SK-N-SH treated with all-trans-retinoic acid at 6 μM for 48 hours (cell line): ENCODE data around the gene TLE2.

Experiments used
- ATAC-seq: fragments of 200-7000 bp; cut with Tn5 transposase; 3 replicates; pipeline ENCODE4 v1.9.1; 2020; ENCODE audit warnings: mild to moderate bottlenecking, moderate library complexity
- ARNTL ChIP-seq: fragments of 450-650 bp; formaldehyde crosslinking; IDR thresholded peaks from 2 replicates; pipeline ENCODE4 v1.5.0; 2020; ENCODE audit warnings: low read depth, mild to moderate bottlenecking, moderate library complexity, borderline replicate concordance
- BACH2 ChIP-seq: fragments of 250-450 bp; sonication (Bioruptor Pico); IDR thresholded peaks from 2 replicates; pipeline ENCODE4 v1.9.0; 2021; ENCODE audit warnings: mild to moderate bottlenecking, borderline replicate concordance
- CREB5 ChIP-seq: fragments of 250-450 bp; sonication (Bioruptor Pico); IDR thresholded peaks from 2 replicates; pipeline ENCODE4 v1.5.1; 2020; ENCODE audit warnings: low read depth, mild to moderate bottlenecking, moderate library complexity
- ESRRG ChIP-seq: fragments of 250-450 bp; sonication (Bioruptor Pico); IDR thresholded peaks from 2 replicates; pipeline ENCODE4 v1.6.1; 2021; ENCODE audit warnings: mild to moderate bottlenecking
- OSR1 ChIP-seq: fragments of 250-450 bp; sonication (Bioruptor Pico); IDR thresholded peaks from 2 replicates; pipeline ENCODE4 v1.8.0; 2022; ENCODE audit warnings: moderate library complexity, mild to moderate bottlenecking, inconsistent platforms
- POU6F1 ChIP-seq: fragments of 250-450 bp; sonication (Bioruptor Pico); IDR thresholded peaks from 2 replicates; pipeline ENCODE4 v1.8.0; 2021; ENCODE audit warnings: low read depth, mild to moderate bottlenecking, moderate library complexity, borderline replicate concordance
- PPARA ChIP-seq: fragments of 250-450 bp; sonication (Bioruptor Pico); IDR thresholded peaks from 2 replicates; pipeline ENCODE4 v1.5.0; 2020; ENCODE audit warnings: mild to moderate bottlenecking, borderline replicate concordance
- RARB ChIP-seq: fragments of 250-450 bp; sonication (Bioruptor Pico); IDR thresholded peaks from 2 replicates; pipeline ENCODE4 v1.8.0; 2021; ENCODE audit warnings: mild to moderate bottlenecking, moderate library complexity
- SNAI2 ChIP-seq: fragments of 250-450 bp; sonication (Bioruptor Pico); IDR thresholded peaks from 2 replicates; pipeline ENCODE4 v1.5.0; 2020; ENCODE audit warnings: mild to moderate bottlenecking, moderate library complexity
- TCF4 ChIP-seq: fragments of 250-450 bp; sonication (Bioruptor Pico); IDR thresholded peaks from 2 replicates; pipeline ENCODE4 v1.8.0; 2021; ENCODE audit warnings: mild to moderate bottlenecking, moderate library complexity, borderline replicate concordance
- ZC3H10 ChIP-seq: fragments of 250-450 bp; sonication (Bioruptor Pico); IDR thresholded peaks from 2 replicates; pipeline ENCODE4 v1.5.1; 2021; ENCODE audit warnings: mild to moderate bottlenecking, moderate library complexity
- ZFP3 ChIP-seq: fragments of 250-450 bp; sonication (Bioruptor Pico); IDR thresholded peaks from 2 replicates; pipeline ENCODE4 v1.5.0; 2020; ENCODE audit warnings: mild to moderate bottlenecking, moderate library complexity
- ZFP30 ChIP-seq: fragments of 450-650 bp; formaldehyde crosslinking; IDR thresholded peaks from 2 replicates; pipeline ENCODE4 v1.5.0; 2022; ENCODE audit warnings: mild to moderate bottlenecking, moderate library complexity
- ZNF565 ChIP-seq: fragments of 450-650 bp; formaldehyde crosslinking; conservative IDR thresholded peaks from 2 replicates; pipeline ENCODE4 v1.5.0; 2020; ENCODE audit warnings: low read depth, mild to moderate bottlenecking, moderate library complexity
- ZNF8 ChIP-seq: fragments of 450-650 bp; formaldehyde crosslinking; IDR thresholded peaks from 2 replicates; pipeline ENCODE4 v1.5.0; 2020; ENCODE audit warnings: mild to moderate bottlenecking, moderate library complexity
- TF ChIP-seq, protein P1 (sequence below): fragments of 250-450 bp; sonication (Bioruptor Pico); IDR thresholded peaks from 2 replicates; pipeline ENCODE4 v1.8.0; 2020; ENCODE audit warnings: mild to moderate bottlenecking, moderate library complexity, borderline replicate concordance
- TF ChIP-seq, protein P2 (sequence below): fragments of 250-450 bp; sonication (Bioruptor Pico); IDR thresholded peaks from 2 replicates; pipeline ENCODE4 v1.5.0; 2020; ENCODE audit warnings: mild to moderate bottlenecking, moderate library complexity
- TF ChIP-seq, protein P3 (sequence below): fragments of 250-450 bp; sonication (Bioruptor Pico); IDR thresholded peaks from 2 replicates; pipeline ENCODE4 v1.5.1; 2021; ENCODE audit warnings: mild to moderate bottlenecking, moderate library complexity

TLE2 gene

GRCh38 chr19:3019211-3019854 is 9.7 kb downstream of the TLE2 start:
- no peak for ATAC-seq
- no peak for TF ChIP-seq ZC3H10 (CRISPR knock-in tag)
- TF ChIP-seq ARNTL, result no peak
- no peak for TF ChIP-seq CREB5 (CRISPR knock-in tag)
- no peak for TF ChIP-seq ESRRG (CRISPR knock-in tag)
- TF ChIP-seq, protein P1, sequence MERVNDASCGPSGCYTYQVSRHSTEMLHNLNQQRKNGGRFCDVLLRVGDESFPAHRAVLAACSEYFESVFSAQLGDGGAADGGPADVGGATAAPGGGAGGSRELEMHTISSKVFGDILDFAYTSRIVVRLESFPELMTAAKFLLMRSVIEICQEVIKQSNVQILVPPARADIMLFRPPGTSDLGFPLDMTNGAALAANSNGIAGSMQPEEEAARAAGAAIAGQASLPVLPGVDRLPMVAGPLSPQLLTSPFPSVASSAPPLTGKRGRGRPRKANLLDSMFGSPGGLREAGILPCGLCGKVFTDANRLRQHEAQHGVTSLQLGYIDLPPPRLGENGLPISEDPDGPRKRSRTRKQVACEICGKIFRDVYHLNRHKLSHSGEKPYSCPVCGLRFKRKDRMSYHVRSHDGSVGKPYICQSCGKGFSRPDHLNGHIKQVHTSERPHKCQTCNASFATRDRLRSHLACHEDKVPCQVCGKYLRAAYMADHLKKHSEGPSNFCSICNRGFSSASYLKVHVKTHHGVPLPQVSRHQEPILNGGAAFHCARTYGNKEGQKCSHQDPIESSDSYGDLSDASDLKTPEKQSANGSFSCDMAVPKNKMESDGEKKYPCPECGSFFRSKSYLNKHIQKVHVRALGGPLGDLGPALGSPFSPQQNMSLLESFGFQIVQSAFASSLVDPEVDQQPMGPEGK, result no peak
- TF ChIP-seq BACH2 (CRISPR knock-in tag), result no peak
- no peak for TF ChIP-seq OSR1 (CRISPR knock-in tag)
- no peak for TF ChIP-seq PPARA (CRISPR knock-in tag)
- TF ChIP-seq POU6F1 (CRISPR knock-in tag), result no peak
- TF ChIP-seq ZNF8 (CRISPR knock-in tag), result no peak
- TF ChIP-seq, protein P2, sequence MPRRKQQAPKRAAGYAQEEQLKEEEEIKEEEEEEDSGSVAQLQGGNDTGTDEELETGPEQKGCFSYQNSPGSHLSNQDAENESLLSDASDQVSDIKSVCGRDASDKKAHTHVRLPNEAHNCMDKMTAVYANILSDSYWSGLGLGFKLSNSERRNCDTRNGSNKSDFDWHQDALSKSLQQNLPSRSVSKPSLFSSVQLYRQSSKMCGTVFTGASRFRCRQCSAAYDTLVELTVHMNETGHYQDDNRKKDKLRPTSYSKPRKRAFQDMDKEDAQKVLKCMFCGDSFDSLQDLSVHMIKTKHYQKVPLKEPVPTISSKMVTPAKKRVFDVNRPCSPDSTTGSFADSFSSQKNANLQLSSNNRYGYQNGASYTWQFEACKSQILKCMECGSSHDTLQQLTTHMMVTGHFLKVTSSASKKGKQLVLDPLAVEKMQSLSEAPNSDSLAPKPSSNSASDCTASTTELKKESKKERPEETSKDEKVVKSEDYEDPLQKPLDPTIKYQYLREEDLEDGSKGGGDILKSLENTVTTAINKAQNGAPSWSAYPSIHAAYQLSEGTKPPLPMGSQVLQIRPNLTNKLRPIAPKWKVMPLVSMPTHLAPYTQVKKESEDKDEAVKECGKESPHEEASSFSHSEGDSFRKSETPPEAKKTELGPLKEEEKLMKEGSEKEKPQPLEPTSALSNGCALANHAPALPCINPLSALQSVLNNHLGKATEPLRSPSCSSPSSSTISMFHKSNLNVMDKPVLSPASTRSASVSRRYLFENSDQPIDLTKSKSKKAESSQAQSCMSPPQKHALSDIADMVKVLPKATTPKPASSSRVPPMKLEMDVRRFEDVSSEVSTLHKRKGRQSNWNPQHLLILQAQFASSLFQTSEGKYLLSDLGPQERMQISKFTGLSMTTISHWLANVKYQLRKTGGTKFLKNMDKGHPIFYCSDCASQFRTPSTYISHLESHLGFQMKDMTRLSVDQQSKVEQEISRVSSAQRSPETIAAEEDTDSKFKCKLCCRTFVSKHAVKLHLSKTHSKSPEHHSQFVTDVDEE, result no peak
- TF ChIP-seq ZFP30 (CRISPR knock-in tag), result no peak
- TF ChIP-seq ZNF565, result no peak
- no peak for TF ChIP-seq ZFP3 (CRISPR knock-in tag)

DNA sequence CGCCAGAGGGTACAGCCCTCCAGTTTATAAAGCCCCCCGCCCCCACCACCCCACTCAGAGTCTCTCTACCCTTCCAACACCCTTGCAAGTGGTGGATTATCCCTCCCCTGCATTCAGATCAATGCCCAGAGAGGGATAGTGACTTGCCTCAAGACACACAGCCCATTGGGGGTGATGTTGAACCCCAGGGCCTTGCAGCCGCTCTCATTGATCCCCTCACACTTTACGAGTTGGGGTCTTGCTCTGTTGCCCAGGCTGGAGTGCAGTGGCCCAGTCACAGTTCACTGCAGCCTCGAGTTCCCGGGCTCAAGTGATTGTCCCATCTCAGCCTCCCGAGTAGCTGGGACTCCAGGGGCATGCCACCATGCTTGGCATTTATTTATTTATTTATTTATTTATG is 11.2 kb downstream of the TLE2 start:
- TF ChIP-seq BACH2 (CRISPR knock-in tag), result no peak
- no peak for TF ChIP-seq ZFP3 (CRISPR knock-in tag)
- no peak for TF ChIP-seq RARB (CRISPR knock-in tag)
- no peak for TF ChIP-seq CREB5 (CRISPR knock-in tag)
- TF ChIP-seq, protein P2, result no peak
- TF ChIP-seq, protein P3, sequence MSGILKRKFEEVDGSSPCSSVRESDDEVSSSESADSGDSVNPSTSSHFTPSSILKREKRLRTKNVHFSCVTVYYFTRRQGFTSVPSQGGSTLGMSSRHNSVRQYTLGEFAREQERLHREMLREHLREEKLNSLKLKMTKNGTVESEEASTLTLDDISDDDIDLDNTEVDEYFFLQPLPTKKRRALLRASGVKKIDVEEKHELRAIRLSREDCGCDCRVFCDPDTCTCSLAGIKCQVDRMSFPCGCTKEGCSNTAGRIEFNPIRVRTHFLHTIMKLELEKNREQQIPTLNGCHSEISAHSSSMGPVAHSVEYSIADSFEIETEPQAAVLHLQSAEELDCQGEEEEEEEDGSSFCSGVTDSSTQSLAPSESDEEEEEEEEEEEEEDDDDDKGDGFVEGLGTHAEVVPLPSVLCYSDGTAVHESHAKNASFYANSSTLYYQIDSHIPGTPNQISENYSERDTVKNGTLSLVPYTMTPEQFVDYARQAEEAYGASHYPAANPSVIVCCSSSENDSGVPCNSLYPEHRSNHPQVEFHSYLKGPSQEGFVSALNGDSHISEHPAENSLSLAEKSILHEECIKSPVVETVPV (CRISPR knock-in tag), result no peak
- TF ChIP-seq OSR1 (CRISPR knock-in tag), result no peak
- no peak for TF ChIP-seq ZFP30 (CRISPR knock-in tag)
- no peak for TF ChIP-seq TCF4
- no peak for TF ChIP-seq SNAI2 (CRISPR knock-in tag)
- no peak for TF ChIP-seq POU6F1 (CRISPR knock-in tag)
- TF ChIP-seq, protein P1, result no peak
- ATAC-seq, result no peak
